Omental fat pad (tissue), 4 donors: ENCODE data around the gene TIMM50. TPM values are rescaled to one million over a fixed set of nuclear protein-coding genes. Genes with fewer than 3 reads are reported as not detected.
A peak's percentile ranks its signal among the peaks of the same experiment; 100 is the strongest.

Source experiments
- ATAC-seq: fragments of 150-250 bp; one replicate; pipeline ENCODE4 v1.9.1; 2016; ENCODE audit warnings: mild to moderate bottlenecking, moderate library complexity; ENCODE audit not compliant: low FRiP score
- DNase-seq: peaks from one replicate; pipeline ENCODE4 v3.0.0-alpha.2; 2019; ENCODE audit warnings: low spot score
- CTCF ChIP-seq, 3 donors: fragments of 450-650 bp; IDR thresholded peaks; one replicate each; pipeline ENCODE4 v1.5.1; 2016 to 2017; ENCODE audit warnings: antibody characterized with exemption in 3 of 3, mild to moderate bottlenecking in 3 of 3, moderate library complexity in 2 of 3
- total RNA-seq, 4 donors: library from RNA; depleted of rRNA; stranded (reverse); fragments of >200 nt; gene quantifications; one replicate each; pipeline ENCODE4 v1.1.0, GENCODE V29; 2016

Gene TIMM50
- total RNA-seq, 4 donors from 2014 or later = 36.4 to 65.7 (median 50.3) TPM

GRCh38 chr19:39496063-39496462 lies 15.4 kb downstream of the TIMM50 start:
- ATAC-seq (no peak), DNase-seq (no peak)
- TF ChIP-seq CTCF (IDR thresholded peaks at IDR 0.05) = no peak

GRCh38 chr19:39497701-39497995 lies 17.0 kb downstream of the TIMM50 start:
- DNase-seq = no peak

GRCh38 chr19:39497996-39498797 lies 17.6 kb downstream of the TIMM50 start:
- no peak for TF ChIP-seq CTCF (IDR thresholded peaks at IDR 0.05)
- ATAC-seq = peak; percentile 37

More at GRCh38 chr19:39497701-39497995, 17.0 kb downstream of the TIMM50 start:
- TF ChIP-seq CTCF (IDR thresholded peaks at IDR 0.05) = no peak
- ATAC-seq = no peak

GRCh38 chr19:39498798-39499642 lies 18.4 kb downstream of the TIMM50 start, which contains the start of gene DLL3:
Gene DLL3, plus strand, starts transcription at chr19:39498947. Its CDS starts 28 bp downstream, at chr19:39498975.
- no peak for TF ChIP-seq CTCF (IDR thresholded peaks at IDR 0.05)
- ATAC-seq (no peak), DNase-seq (no peak)

More at GRCh38 chr19:39497996-39498797, 17.6 kb downstream of the TIMM50 start:
- DNase-seq = no peak

- ATAC-seq (no peak), DNase-seq (no peak)
- TF ChIP-seq CTCF (IDR thresholded peaks at IDR 0.05) = no peak
Observed at GRCh38 chr19:39499932-39500331, 19.3 kb downstream of the TIMM50 start.

- no peak for ATAC-seq
- TF ChIP-seq CTCF (IDR thresholded peaks at IDR 0.05) = no peak
- no peak for DNase-seq
Observed at GRCh38 chr19:39500543-39500942, 19.9 kb downstream of the TIMM50 start.
